Osteocyte (in vitro differentiated cells): ENCODE results near the gene DGUOK. TPM values are rescaled to one million over a fixed set of nuclear protein-coding genes. Genes with fewer than 3 reads are reported as not detected.
A peak's percentile ranks its signal among the peaks of the same experiment; 100 is the strongest.
"Not testable (repeated sequence)": the region's sequence is repeated elsewhere in the genome, so short reads cannot be mapped to it uniquely, and the experiment has no call there.

Experiments
- DNase-seq: peaks from one replicate; pipeline ENCODE4 v3.0.0; 2021; ENCODE audit warnings: mixed read lengths; ENCODE audit not compliant: unreplicated experiment; ENCODE audit errors: extremely low spot score
- H3K27ac Mint-ChIP-seq: one replicate; pipeline ENCODE4 v1.8.0; 2021; ENCODE audit warnings: mild to moderate bottlenecking, mixed read lengths; ENCODE audit not compliant: unreplicated experiment
- H3K27me3 Mint-ChIP-seq: one replicate; pipeline ENCODE4 v1.8.0; 2021; ENCODE audit warnings: mixed read lengths; ENCODE audit not compliant: unreplicated experiment
- H3K36me3 Mint-ChIP-seq: one replicate; pipeline ENCODE4 v1.8.0; 2021; ENCODE audit warnings: mixed read lengths; ENCODE audit not compliant: unreplicated experiment
- H3K4me1 Mint-ChIP-seq: one replicate; pipeline ENCODE4 v1.8.0; 2021; ENCODE audit warnings: mixed read lengths; ENCODE audit not compliant: unreplicated experiment
- H3K4me3 Mint-ChIP-seq: one replicate; pipeline ENCODE4 v1.8.0; 2021; ENCODE audit warnings: mild to moderate bottlenecking, moderate library complexity, mixed read lengths; ENCODE audit not compliant: unreplicated experiment
- H3K9me3 Mint-ChIP-seq: one replicate; pipeline ENCODE4 v1.8.0; 2021; ENCODE audit warnings: mixed read lengths; ENCODE audit not compliant: unreplicated experiment
- CTCF ChIP-seq: fragments of 200-600 bp; sonication (generic); IDR thresholded peaks from 2 replicates; pipeline ENCODE4 v1.5.0; 2021; ENCODE audit warnings: antibody characterized with exemption, mild to moderate bottlenecking, moderate library complexity
- long read RNA-seq: library from polyadenylated mRNA; unstranded; transcript quantifications from one replicate; pipeline ENCODE4 v2.0.0, GENCODE V29; 2021
- total RNA-seq: library from RNA; stranded (reverse); gene quantifications from 2 replicates; pipeline ENCODE4 v1.2.1, GENCODE V29; 2021

Gene DGUOK
- 63.9 and 64.8 TPM in 2 replicates for total RNA-seq
- long read RNA-seq, transcript DGUOK-202 (5 exons, 880 nt) = minor isoform, 5 of 83 reads
- long read RNA-seq, transcript DGUOK-208 (6 exons, 1,029 nt) = minor isoform, 20 of 83 reads
- long read RNA-seq, transcript DGUOK-201 (7 exons, 1,144 nt) = major isoform, 24 of 83 reads
- long read RNA-seq, transcript DGUOK-203 (4 exons, 703 nt) = minor isoform, 12 of 83 reads
- long read RNA-seq, partial matches to known transcripts = 0 of 83 reads
- long read RNA-seq, other reads (novel, unspliced or antisense) = 21 of 83 reads

DNA sequence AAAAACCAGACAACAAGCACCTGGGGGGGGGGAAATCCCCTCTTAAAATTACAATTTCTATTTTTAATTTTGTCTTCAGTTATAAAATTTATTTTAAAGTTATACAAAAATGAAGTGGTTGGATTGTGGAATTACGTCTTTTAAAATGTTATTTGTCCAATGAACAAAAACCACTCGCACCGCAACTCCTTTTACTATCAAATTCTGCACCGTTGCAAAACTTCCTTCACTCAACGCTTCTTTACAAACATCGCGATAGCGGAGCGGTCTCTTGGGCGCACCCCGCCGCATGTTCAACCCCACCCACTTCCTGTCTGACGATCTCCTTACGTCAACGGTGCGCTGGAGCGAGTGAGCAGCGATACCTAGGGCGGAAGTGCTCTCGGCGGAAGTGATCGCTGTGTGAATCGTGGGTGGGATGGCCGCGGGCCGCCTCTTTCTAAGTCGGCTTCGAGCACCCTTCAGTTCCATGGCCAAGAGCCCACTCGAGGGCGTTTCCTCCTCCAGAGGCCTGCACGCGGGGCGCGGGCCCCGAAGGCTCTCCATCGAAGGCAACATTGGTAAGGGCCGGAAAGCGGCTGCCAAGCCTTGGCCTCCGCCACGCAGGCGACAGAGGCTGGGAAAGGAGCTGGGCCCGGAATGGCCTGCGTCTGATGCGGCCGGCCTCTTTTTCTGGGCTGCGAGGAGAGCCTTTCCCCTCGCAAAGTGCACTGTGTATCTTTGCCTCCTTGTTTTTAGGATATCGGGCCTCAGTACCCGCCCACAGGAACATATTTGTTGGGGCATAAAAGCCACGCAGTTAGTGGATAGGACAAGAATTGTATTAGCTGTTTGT is at the start of gene DGUOK:
DGUOK (plus strand) TSS at position 388 of the 835 bp plus-strand sequence; CDS start at position 419, 31 bp downstream.
- peak within 1 kb of the TSS; percentile 92 for H3K4me3 Mint-ChIP-seq
- H3K9me3 Mint-ChIP-seq = no peaks in the 10 kb centered on the region
- DNase-seq = peak; percentile 98
- peaks cover 34% of the 10 kb centered on the region for H3K4me1 Mint-ChIP-seq
- no peak for TF ChIP-seq CTCF
- H3K27ac Mint-ChIP-seq = peak within 1 kb of the TSS; percentile 98
- H3K27me3 Mint-ChIP-seq = no peaks in the 10 kb centered on the region
- H3K36me3 Mint-ChIP-seq = peaks cover 5% of the 10 kb centered on the region

- DNase-seq = peak; percentile 15
- Mint-ChIP-seq H3K27me3 (peaks cover 2% of the 10 kb centered on the region), H3K4me3 (no peak overlapping the region)
Measured at GRCh38 chr2:73877071-73877802, 49.4 kb upstream of the DGUOK start.

GRCh38 chr2:73877984-73878383 is 48.7 kb upstream of the DGUOK start:
- not testable (repeated sequence) for H3K4me3 Mint-ChIP-seq, H3K9me3 Mint-ChIP-seq, H3K36me3 Mint-ChIP-seq

More at GRCh38 chr2:73877071-73877802, 49.4 kb upstream of the DGUOK start:
- Mint-ChIP-seq H3K27ac (no peak overlapping the region), H3K4me1 (no peaks in the 10 kb centered on the region), H3K9me3 (no peaks in the 10 kb centered on the region), H3K36me3 (peaks cover 6% of the 10 kb centered on the region)
- TF ChIP-seq CTCF = no peak

DNA sequence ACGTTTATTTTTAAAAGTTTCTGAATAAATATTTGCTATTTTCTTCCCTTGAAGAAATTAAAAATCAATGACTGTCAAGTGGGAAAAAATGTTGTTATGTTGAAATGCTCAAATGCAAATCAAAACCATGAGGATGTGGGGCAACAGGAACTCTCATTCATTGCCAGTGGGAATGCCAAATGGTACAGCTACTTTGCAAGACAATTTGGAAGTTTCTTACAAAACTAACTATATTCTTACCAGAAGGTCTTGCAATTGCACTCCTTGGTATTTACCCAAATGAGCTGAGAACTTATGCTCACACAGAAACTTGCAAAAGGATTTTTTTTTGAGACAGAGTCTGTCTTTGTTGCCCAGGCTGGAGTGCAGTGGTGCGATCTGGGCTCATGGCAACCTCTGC is 41.3 kb upstream of the DGUOK start:
- no peak for TF ChIP-seq CTCF
- Mint-ChIP-seq H3K4me3 (no peak overlapping the region), H3K27me3 (peaks cover 2% of the 10 kb centered on the region), H3K4me1 (peaks cover 11% of the 10 kb centered on the region), H3K27ac (no peak overlapping the region), H3K9me3 (no peaks in the 10 kb centered on the region), H3K36me3 (no peaks in the 10 kb centered on the region)
- DNase-seq = no peak

More at GRCh38 chr2:73877984-73878383, 48.7 kb upstream of the DGUOK start:
- not testable (repeated sequence) for H3K4me1 Mint-ChIP-seq, DNase-seq, H3K27me3 Mint-ChIP-seq, H3K27ac Mint-ChIP-seq

- H3K27me3 Mint-ChIP-seq = no peaks in the 10 kb centered on the region
- peaks cover 16% of the 10 kb centered on the region for H3K4me1 Mint-ChIP-seq
- no peak overlapping the region for H3K27ac Mint-ChIP-seq
Measured at GRCh38 chr2:73886357-73886756, 40.3 kb upstream of the DGUOK start.

GRCh38 chr2:73887596-73888353 is 38.9 kb upstream of the DGUOK start:
- not testable (repeated sequence) for H3K9me3 Mint-ChIP-seq, H3K27ac Mint-ChIP-seq, H3K36me3 Mint-ChIP-seq, H3K27me3 Mint-ChIP-seq, H3K4me3 Mint-ChIP-seq
- H3K4me1 Mint-ChIP-seq = peaks cover 30% of the 10 kb centered on the region
- DNase-seq = peak; percentile 48

More at GRCh38 chr2:73886357-73886756, 40.3 kb upstream of the DGUOK start:
- Mint-ChIP-seq H3K9me3 (no peaks in the 10 kb centered on the region), H3K36me3 (no peaks in the 10 kb centered on the region), H3K4me3 (no peak overlapping the region)
- DNase-seq = no peak
- TF ChIP-seq CTCF = no peak
